Stimulated activated naive B cell treated with anti-CD40 and anti-IgM and Interleukin-4, amounts not matched to agents 10 μg/mL and 1 μg/mL and 100 μg/mL, for 72 hours (primary cell): ENCODE data around the gene KAZALD1.

Source experiments
- ATAC-seq, 2 donors: fragments of 150-1000 bp; cut with Tn5 transposase; replicated peaks; 2 replicates each; pipeline ENCODE4 v1.10.0; 2021; ENCODE audit warnings: moderate library complexity in 1 of 2
- DNase-seq: peaks from one replicate; pipeline ENCODE4 v3.0.0; 2021
- H3K27ac Mint-ChIP-seq: one replicate; pipeline ENCODE4 v1.8.0; 2022; ENCODE audit warnings: mild to moderate bottlenecking, mixed read lengths
- H3K27me3 Mint-ChIP-seq, 2 donors: one replicate each; pipeline ENCODE4 v1.8.0; 2022; ENCODE audit warnings: mixed read lengths in 2 of 2
- H3K36me3 Mint-ChIP-seq, 2 donors: one replicate each; pipeline ENCODE4 v1.8.0; 2022; ENCODE audit warnings: mixed read lengths in 2 of 2, mild to moderate bottlenecking in 1 of 2
- H3K4me1 Mint-ChIP-seq, 2 donors: one replicate each; pipeline ENCODE4 v1.8.0; 2022; ENCODE audit warnings: mixed read lengths in 2 of 2, mild to moderate bottlenecking in 1 of 2
- H3K4me3 Mint-ChIP-seq, 2 donors: one replicate each; pipeline ENCODE4 v1.8.0; 2022; ENCODE audit warnings: mild to moderate bottlenecking in 2 of 2, mixed read lengths in 2 of 2, moderate library complexity in 1 of 2
- H3K9me3 Mint-ChIP-seq, 2 donors: one replicate each; pipeline ENCODE4 v1.8.0; 2022; ENCODE audit warnings: mixed read lengths in 2 of 2, mild to moderate bottlenecking in 1 of 2

The KAZALD1 gene

DNA sequence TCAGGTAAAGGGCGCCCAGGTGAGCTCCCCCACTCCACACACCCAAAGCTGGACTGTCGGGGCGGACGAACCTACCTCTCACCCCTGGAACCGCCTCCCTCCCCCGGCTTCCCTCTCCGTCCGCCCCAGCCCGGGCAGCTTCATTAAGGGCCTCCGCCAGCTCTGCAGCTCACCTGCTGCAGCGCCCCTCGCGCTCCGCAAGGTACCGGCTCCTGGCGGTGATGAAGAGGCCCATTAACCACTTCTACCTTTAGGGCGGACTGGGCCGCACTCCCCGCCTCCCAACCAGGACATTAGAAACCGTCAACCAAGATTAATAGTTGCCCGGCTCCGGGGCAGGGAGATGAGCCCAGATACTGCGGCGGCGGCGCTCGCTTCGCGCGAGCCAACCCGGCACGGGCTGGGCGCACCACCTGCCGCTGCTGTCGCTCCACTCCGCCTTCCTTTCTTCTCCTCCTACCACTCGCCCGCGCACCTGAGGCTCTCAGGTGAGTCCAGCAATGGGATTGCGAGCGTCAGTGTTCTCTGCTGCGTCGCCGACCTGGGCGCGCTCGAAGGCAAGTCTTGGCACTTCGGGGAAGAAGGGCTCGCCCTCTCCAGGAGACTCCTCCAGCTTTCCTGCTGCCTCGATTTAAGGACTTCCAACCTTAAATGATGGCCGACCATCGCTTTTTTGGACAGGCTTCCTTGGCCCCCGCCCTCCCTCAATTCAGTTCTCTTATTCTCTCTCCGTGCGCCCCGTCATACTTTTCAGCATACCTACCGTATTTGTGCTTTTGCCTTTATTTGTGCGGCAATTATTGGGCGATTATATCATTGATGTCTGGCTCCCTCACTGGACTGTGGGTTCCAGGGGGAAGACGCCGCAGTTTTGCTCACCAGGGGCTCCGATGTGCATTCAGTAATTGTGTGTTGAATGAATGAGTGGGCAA, 13.6 kb upstream of the KAZALD1 start:
- H3K27ac Mint-ChIP-seq: peak overlapping the region; percentile 15
- H3K9me3 Mint-ChIP-seq: no peaks in the 10 kb centered on the region
- peaks cover 51 to 53% of the 10 kb centered on the region in 2 donors for H3K27me3 Mint-ChIP-seq
- DNase-seq (no peak), ATAC-seq (no peak)
- peaks cover 19 to 33% of the 10 kb centered on the region in 2 donors for H3K4me1 Mint-ChIP-seq
- no peaks in the 10 kb centered on the region for H3K36me3 Mint-ChIP-seq
- no peak overlapping the region for H3K4me3 Mint-ChIP-seq

DNA sequence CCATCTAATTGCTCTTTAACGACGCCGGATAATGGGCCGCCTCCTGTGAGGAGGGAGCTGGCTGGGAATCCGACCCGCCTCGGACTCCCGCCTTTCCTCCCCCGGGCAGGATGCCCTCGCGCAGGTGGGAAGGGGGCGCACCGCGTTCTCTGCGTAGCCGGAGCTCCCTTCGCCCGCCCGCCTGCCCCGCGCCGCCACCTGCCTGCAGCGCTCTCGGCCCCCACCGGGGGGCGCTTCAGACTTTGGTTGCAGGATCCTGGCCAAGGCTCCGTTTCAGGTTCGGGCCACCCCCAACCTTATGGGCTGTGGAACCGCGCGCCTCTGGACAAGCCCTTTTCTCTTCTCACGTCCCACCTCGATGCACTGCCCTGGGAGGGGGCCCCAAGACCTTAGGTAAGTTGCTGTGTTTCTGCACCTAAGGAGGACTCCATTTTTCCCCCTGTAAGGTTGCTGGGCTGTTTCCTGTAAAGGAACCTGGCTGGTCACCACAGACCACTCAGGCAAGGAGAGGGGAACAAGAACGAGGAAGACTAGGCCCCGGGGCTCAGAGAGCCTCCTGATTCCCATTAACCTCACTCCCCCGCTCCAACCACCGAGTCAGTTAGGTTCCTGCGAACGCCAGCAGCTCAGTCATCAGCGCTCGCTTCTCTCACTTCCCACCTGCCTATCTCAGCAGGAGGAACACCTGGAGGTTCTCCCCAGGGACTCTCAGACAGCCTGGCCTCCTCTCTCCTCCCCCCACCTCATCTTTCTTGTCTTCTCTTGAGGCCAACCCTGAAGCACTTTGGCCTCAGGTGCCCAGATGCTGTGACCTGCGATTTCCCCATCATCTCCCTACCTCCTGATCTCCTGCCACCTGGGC, 11.3 kb upstream of the KAZALD1 start:
- Mint-ChIP-seq H3K4me3 (peak overlapping the region; percentile 60 to 63), H3K9me3 (no peaks in the 10 kb centered on the region), H3K4me1 (peaks cover 14 to 29% of the 10 kb centered on the region in 2 donors), H3K27ac (no peak overlapping the region), H3K27me3 (peaks cover 51 to 53% of the 10 kb centered on the region in 2 donors), H3K36me3 (no peaks in the 10 kb centered on the region)
- DNase-seq: peak; percentile 53
- ATAC-seq: peak; percentile 83 to 87

DNA sequence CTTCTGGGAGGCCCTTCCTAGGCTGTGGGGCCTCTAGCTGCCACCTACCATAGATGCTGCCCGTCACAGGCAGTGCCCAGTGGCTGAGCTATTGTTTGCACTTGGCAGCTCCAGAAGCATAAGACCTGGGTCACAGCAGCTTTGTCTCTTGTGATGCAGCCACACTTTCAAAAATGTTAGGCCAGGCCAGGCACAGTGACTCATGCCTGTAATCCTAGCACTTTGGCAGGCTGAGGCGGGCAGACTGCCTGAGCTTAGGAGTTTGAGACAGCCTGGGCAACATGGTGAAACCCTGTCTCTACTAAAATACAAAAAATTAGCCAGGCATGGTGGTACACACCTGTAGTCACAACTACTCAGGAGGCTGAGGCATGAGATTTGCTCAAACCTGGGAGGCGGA, 9.5 kb upstream of the KAZALD1 start:
- H3K4me1 Mint-ChIP-seq: peaks cover 14 to 29% of the 10 kb centered on the region in 2 donors

DNA sequence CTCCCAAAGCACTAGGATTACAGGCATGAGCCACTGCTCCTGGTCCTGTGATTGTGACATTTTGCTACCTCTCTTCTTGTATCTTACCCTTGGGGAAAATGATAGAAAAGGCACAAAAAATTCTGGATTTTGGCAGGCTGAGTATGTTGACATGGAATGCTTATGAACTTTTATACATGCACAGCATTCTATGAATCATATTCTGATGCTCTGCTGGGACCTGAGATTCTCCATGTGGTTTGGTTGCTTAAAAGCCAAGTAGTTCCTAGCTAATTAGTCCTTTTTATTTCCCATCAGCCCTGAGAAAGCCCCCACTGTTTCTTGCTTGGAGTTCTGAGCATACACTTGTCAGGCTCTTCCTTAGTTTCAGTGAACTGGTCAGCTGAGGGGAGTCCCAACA, 8.3 kb upstream of the KAZALD1 start:
- no peak overlapping the region for H3K27ac Mint-ChIP-seq

More for the DNA sequence above, 9.5 kb upstream of the KAZALD1 start:
- no peak overlapping the region for H3K4me3 Mint-ChIP-seq
- no peaks in the 10 kb centered on the region for H3K9me3 Mint-ChIP-seq
- DNase-seq: no peak
- ATAC-seq: no peak
- no peaks in the 10 kb centered on the region for H3K36me3 Mint-ChIP-seq
- H3K27me3 Mint-ChIP-seq: peaks cover 39% of the 10 kb centered on the region in 2 donors
- no peak overlapping the region for H3K27ac Mint-ChIP-seq

DNA sequence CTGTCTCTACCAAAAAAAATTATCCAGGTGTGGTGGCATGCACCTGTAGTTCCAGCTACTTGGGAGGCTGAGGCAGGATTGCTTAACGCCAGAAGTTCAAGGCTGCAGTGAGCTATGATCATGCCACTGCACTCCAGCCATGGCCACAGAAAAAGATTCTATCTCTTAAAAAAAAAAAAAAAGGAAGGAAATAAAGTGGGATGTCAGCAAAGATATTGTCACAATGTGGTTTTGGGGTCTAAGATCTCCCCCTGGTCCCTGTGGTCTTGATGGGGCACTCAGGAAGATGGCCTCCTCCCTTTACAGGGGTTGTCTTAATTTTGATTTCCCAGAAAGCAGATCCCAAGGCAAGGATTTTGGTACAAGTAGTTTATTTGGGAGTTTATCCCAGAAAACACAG, 7.4 kb upstream of the KAZALD1 start:
- peaks cover 9 to 18% of the 10 kb centered on the region in 2 donors for H3K4me1 Mint-ChIP-seq
- no peak overlapping the region for H3K4me3 Mint-ChIP-seq
- no peaks in the 10 kb centered on the region for H3K36me3 Mint-ChIP-seq
- H3K27ac Mint-ChIP-seq: no peak overlapping the region
- H3K27me3 Mint-ChIP-seq: peaks cover 18% of the 10 kb centered on the region in 2 donors
- ATAC-seq (no peak), DNase-seq (no peak)
- no peaks in the 10 kb centered on the region for H3K9me3 Mint-ChIP-seq

More for the DNA sequence above, 8.3 kb upstream of the KAZALD1 start:
- no peaks in the 10 kb centered on the region for H3K9me3 Mint-ChIP-seq
- peaks cover 11 to 24% of the 10 kb centered on the region in 2 donors for H3K4me1 Mint-ChIP-seq
- DNase-seq (no peak), ATAC-seq (no peak)
- no peaks in the 10 kb centered on the region for H3K36me3 Mint-ChIP-seq
- H3K27me3 Mint-ChIP-seq: peaks cover 26 to 27% of the 10 kb centered on the region in 2 donors
- H3K4me3 Mint-ChIP-seq: no peak overlapping the region

DNA sequence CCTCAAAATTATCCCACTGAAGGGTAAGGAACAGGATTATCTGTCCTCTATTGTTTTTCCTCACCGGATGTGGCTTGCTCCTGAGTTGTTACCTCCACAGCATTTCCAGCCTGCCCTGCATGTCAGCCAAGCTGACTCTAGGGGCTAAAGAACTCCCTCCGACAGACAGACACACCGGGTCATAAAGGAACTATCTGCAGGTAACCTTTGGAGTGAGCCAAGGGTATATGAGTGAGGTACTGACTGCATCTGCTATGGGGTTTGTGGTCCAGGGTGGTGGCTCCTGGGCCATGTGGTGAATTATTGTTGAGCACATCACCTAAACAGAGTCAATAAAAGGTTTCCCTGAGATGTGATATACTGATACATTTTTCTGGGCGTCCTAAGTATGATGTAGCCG, 6.9 kb upstream of the KAZALD1 start:
- ATAC-seq: no peak
- H3K27me3 Mint-ChIP-seq: peaks cover 13% of the 10 kb centered on the region in 2 donors
- H3K9me3 Mint-ChIP-seq: no peaks in the 10 kb centered on the region
- peaks cover 7 to 19% of the 10 kb centered on the region in 2 donors for H3K4me1 Mint-ChIP-seq
- H3K27ac Mint-ChIP-seq: no peak overlapping the region
- H3K4me3 Mint-ChIP-seq: no peak overlapping the region
- no peak for DNase-seq
- no peaks in the 10 kb centered on the region for H3K36me3 Mint-ChIP-seq

DNA sequence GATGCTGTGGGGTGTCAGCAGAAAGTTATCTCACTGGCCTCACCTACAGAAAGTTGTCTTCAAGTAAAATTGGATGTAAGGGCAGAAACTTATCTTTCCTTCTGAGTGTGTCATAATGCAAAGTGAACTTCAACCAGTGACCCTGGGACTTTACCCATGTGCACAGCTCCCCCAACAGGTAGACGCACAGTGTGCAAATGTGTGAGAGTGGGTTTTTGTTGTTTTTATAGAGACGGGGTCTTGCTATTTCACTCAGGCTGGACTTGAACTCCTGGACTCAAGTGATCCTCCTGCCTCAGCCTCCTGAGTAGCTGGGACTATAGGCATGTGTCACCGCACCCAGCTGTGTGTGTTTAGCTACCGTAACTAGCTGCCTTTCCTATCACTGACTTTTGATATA, 6.4 kb upstream of the KAZALD1 start:
- peaks cover 9 to 18% of the 10 kb centered on the region in 2 donors for H3K4me1 Mint-ChIP-seq
- no peak for ATAC-seq
- H3K27me3 Mint-ChIP-seq: peaks cover 7 to 8% of the 10 kb centered on the region in 2 donors
- no peaks in the 10 kb centered on the region for H3K9me3 Mint-ChIP-seq
- no peaks in the 10 kb centered on the region for H3K36me3 Mint-ChIP-seq
- no peak for DNase-seq
- H3K4me3 Mint-ChIP-seq: no peak overlapping the region
- no peak overlapping the region for H3K27ac Mint-ChIP-seq

DNA sequence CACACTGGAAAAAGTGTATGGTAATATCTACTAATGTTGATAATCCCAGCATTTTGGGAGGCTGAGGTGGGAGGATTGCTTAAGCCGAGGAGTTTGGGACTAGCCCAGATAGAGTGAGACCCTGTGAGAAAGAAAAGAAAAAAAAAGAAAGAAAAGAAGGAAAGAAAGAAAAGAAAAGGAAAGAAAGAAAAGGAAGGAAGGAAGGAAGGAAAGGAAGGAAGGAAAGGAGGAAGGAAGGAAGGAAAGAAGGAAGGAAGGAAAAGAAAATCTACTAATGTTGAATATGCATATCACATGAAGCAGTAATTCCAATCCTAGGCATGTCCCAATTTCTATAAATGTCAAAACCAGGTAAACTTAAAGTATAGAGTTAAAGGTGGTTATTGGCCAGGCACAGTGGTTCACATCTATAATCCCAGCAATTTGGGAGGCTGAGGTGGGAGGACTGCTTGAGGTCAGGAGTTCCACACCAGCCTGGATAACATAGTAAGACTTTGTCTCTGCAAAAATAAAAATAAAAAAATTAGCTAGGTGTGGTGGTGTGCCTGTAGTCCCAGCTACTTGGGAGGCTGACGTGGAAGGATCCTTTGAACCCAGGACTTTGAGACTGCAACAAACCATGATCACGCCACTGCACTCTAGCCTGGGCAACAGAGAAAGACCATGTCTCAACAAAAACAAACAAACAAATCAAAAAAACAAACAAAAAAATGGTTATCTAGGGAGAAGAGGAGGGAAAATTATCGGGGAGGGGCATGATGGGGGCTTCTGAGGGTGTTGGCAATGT, 5.2 kb upstream of the KAZALD1 start:
- no peaks in the 10 kb centered on the region for H3K36me3 Mint-ChIP-seq
- ATAC-seq (no peak), DNase-seq (no peak)
- H3K27me3 Mint-ChIP-seq: no peaks in the 10 kb centered on the region
- no peak overlapping the region for H3K4me3 Mint-ChIP-seq
- no peak overlapping the region for H3K27ac Mint-ChIP-seq
- H3K4me1 Mint-ChIP-seq: peaks cover 5 to 14% of the 10 kb centered on the region in 2 donors
- no peaks in the 10 kb centered on the region for H3K9me3 Mint-ChIP-seq

DNA sequence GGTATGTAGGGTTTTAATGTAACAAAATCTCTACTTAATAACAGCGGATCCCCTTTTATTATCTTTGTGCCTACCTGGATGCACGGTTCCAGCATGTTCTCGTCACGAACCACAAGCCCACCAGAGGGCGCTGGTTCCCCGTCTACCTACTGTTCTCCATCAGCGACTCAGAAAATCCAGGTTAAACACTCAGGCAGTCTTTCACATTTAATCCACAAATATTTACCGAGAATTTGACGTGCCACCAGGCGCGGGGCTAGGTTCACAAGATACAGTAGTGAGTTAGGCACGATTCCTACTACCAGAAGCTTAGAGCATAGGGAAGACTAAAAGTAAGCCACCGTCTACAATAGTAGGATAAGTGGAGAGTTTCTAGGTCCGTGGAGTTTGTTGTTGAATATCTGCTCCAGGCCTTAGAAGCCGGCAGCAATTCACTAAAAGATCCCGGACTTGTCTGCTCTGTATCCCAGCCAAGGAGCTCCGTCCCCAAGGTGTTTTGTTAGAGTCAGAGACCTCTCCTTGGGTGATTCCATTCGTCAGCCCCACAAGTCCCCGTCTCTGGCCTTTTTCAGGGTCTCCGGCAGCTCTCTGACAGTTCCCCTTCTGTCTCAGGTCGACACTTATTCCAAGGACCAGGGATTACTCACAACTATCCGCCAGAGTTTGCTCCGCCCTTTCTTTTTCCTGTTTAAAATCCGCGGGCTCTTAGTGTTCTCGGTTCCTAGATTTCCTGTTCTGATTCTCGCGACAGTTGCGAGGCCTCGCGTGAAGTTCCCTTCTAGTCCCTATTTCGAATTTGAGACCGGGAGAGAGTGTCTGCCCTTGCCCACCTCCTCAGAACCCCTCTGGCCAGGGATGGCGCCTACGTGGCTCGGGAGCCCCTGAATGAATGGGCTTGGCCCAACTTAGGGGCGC, 1.5 kb upstream of the KAZALD1 start:
- peak overlapping the region; percentile 98 to 99 for H3K4me3 Mint-ChIP-seq
- ATAC-seq: peak; percentile 73 to 75
- H3K27me3 Mint-ChIP-seq: peaks cover 15 to 28% of the 10 kb centered on the region in 2 donors
- H3K27ac Mint-ChIP-seq: peak overlapping the region; percentile 98
- peak; percentile 89 for DNase-seq
- no peaks in the 10 kb centered on the region for H3K9me3 Mint-ChIP-seq
- no peaks in the 10 kb centered on the region for H3K36me3 Mint-ChIP-seq
- H3K4me1 Mint-ChIP-seq: peaks cover 16 to 46% of the 10 kb centered on the region in 2 donors

DNA sequence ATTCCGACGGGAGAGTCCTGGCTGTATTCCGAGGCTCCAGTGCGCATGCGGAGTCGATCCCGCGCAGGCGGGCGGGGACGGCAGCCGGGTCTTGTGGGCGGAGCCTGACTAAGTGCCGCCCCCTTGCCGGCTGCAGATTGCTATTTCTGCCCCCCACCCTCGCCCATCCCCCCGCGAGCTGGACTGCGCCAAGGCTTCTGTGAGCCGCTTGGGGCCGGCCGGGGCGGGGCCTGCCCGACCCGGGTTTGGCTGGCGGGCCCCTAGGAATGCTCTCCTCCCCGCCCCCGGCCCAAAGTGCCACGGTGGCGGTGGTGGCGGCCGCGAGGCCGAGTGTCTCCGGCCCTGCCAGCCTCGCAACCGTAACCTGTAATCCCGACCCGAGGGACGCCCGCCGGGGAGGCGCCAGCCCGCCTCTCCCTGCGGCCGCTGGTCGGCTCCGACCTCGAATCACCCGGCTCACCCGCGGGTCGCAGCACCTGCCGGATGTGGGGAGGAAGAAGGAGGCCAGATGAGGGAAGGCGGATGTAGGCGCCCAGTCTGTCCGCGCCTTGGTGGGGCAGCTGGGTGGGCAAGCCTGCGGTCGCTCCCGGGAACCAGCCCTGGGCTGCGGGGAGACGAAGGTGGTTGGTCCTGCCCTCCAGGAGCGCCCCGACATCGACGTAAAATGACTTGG, 702 bp upstream of the KAZALD1 start:
- Mint-ChIP-seq H3K36me3 (no peaks in the 10 kb centered on the region), H3K27me3 (peaks cover 18 to 36% of the 10 kb centered on the region in 2 donors), H3K27ac (peak overlapping the region; percentile 98), H3K9me3 (no peaks in the 10 kb centered on the region), H3K4me1 (peaks cover 19 to 50% of the 10 kb centered on the region in 2 donors), H3K4me3 (peak overlapping the region; percentile 98 to 99)
- DNase-seq (no peak), ATAC-seq (peak; percentile 70 to 81)

DNA sequence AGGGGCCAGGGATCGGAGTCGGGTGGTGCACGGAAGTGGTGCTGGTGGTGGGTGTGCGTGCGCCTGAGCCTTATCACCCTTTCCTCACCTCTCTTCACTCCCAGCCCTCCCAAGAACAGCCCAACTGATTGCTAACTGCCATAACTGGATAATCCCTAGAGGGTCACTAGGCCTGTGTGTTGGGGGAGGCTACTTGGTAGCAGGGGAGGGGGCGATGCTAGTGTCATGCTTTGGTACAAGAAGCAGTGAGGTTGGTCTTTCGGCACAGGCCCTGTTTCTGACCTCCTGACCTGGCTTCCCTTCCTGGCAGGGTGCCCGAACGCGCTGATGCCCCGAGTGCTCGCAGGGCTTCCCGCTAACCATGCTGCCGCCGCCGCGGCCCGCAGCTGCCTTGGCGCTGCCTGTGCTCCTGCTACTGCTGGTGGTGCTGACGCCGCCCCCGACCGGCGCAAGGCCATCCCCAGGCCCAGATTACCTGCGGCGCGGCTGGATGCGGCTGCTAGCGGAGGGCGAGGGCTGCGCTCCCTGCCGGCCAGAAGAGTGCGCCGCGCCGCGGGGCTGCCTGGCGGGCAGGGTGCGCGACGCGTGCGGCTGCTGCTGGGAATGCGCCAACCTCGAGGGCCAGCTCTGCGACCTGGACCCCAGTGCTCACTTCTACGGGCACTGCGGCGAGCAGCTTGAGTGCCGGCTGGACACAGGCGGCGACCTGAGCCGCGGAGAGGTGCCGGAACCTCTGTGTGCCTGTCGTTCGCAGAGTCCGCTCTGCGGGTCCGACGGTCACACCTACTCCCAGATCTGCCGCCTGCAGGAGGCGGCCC, 652 bp downstream of the KAZALD1 start:
- Mint-ChIP-seq H3K4me1 (peaks cover 21 to 61% of the 10 kb centered on the region in 2 donors), H3K4me3 (peak overlapping the region; percentile 72 to 99), H3K27ac (peak overlapping the region; percentile 7), H3K9me3 (no peaks in the 10 kb centered on the region), H3K36me3 (no peaks in the 10 kb centered on the region), H3K27me3 (peaks cover 27 to 48% of the 10 kb centered on the region in 2 donors)
- DNase-seq (peak; percentile 32), ATAC-seq (peak; percentile 28 to 32)

DNA sequence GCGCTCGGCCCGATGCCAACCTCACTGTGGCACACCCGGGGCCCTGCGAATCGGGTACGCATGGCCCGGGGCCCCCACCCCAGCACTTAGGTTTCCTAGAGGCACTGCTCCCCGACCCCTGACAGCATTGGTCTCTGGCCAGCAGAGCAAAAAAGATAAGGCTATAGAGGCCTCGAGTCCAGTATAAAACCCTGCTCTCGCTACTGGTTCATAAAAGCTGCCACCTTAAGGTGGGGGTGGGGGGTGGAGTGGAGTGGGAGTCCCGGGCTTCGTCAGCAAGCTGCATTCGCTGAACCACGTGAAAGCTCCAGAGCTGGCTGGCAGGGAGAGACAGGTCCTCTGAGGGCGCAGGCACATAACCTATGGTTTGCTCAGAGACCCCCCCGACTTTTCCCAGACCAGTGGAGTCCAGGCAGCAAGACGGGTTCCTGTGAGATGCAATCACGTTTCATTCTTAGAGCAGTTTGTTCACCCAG, 1.3 kb downstream of the KAZALD1 start:
- Mint-ChIP-seq H3K4me1 (peaks cover 21 to 65% of the 10 kb centered on the region in 2 donors), H3K27me3 (peaks cover 27 to 49% of the 10 kb centered on the region in 2 donors)

More for the DNA sequence above, 1.3 kb downstream of the KAZALD1 start:
- Mint-ChIP-seq H3K4me3 (peak overlapping the region; percentile 25 to 99), H3K9me3 (no peaks in the 10 kb centered on the region), H3K27ac (no peak overlapping the region), H3K36me3 (no peaks in the 10 kb centered on the region)
- DNase-seq: no peak
- no peak for ATAC-seq
